DOHH2 (cell line): ENCODE measurements around the gene ZSCAN21.

Source experiments
- EZH2phosphoT487 ChIP-seq: fragments of 200-600 bp; sonication (generic); IDR thresholded peaks from 2 replicates; pipeline ENCODE4 v1.6.1; 2017; ENCODE audit warnings: borderline replicate concordance, mild to moderate bottlenecking, antibody characterized with exemption, low read length, moderate library complexity, mixed read lengths
- TF ChIP-seq, protein P1 (sequence below): fragments of 200-600 bp; sonication (generic); IDR thresholded peaks from one replicate; pipeline ENCODE4 v1.5.1; 2014; ENCODE audit warnings: antibody characterized with exemption, mild to moderate bottlenecking, low read depth, low read length; ENCODE audit not compliant: poor library complexity, severe bottlenecking

DNA sequence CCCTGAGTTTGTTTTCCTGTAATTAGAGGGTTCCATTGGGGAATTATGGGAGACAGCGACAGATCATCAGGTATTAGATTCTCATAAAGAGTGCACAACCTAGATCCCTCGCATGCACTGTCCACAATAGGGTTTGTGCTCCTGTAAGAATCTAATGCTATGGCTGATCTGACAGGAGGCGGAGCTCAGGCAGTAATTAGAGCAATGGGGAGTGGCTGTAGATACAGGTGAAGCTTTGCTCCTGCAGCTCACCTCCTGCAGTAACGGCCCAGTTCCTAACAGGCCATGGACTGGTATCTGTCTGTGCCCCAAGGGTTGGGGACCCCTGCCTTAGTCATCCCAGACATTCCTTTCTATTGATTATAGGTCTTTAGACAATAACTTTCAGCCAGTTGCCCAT lies 894 bp upstream of the ZSCAN21 start:
- TF ChIP-seq, protein P1, sequence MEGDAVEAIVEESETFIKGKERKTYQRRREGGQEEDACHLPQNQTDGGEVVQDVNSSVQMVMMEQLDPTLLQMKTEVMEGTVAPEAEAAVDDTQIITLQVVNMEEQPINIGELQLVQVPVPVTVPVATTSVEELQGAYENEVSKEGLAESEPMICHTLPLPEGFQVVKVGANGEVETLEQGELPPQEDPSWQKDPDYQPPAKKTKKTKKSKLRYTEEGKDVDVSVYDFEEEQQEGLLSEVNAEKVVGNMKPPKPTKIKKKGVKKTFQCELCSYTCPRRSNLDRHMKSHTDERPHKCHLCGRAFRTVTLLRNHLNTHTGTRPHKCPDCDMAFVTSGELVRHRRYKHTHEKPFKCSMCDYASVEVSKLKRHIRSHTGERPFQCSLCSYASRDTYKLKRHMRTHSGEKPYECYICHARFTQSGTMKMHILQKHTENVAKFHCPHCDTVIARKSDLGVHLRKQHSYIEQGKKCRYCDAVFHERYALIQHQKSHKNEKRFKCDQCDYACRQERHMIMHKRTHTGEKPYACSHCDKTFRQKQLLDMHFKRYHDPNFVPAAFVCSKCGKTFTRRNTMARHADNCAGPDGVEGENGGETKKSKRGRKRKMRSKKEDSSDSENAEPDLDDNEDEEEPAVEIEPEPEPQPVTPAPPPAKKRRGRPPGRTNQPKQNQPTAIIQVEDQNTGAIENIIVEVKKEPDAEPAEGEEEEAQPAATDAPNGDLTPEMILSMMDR, result no peak
- TF ChIP-seq EZH2phosphoT487, result no peak
